Stimulated activated CD8-positive, alpha-beta memory T cell treated with anti-CD3 and anti-CD28 coated beads, Interleukin-12 subunit alpha, Interleukin-12 subunit beta, amount 100 ng/mL, for 1 hour (primary cell): Measurements from ENCODE around the gene PRKAG2.

ENCODE experiments used
- DNase-seq: peaks from one replicate; pipeline ENCODE4 v3.0.0-alpha.2; 2020; ENCODE audit warnings: low read depth

PRKAG2 gene

GRCh38 chr7:151866028-151866427 lies 10.9 kb downstream of the PRKAG2 start:
- DNase-seq: no peak

GRCh38 chr7:151865070-151865670 lies 11.7 kb downstream of the PRKAG2 start:
- DNase-seq: no peak

- DNase-seq: no peak
Observed at GRCh38 chr7:151864561-151864960, 12.4 kb downstream of the PRKAG2 start.

- no peak for DNase-seq
Observed at GRCh38 chr7:151864081-151864480, 12.8 kb downstream of the PRKAG2 start.

- no peak for DNase-seq
Observed at GRCh38 chr7:151863386-151864079, 13.4 kb downstream of the PRKAG2 start.

- no peak for DNase-seq
Observed at GRCh38 chr7:151862606-151863381, 14.1 kb downstream of the PRKAG2 start.

GRCh38 chr7:151861881-151862280 lies 15.0 kb downstream of the PRKAG2 start:
- DNase-seq: no peak

GRCh38 chr7:151860771-151861170 lies 16.1 kb downstream of the PRKAG2 start:
- DNase-seq: no peak

GRCh38 chr7:151859948-151860685 lies 16.8 kb downstream of the PRKAG2 start:
- no peak for DNase-seq

GRCh38 chr7:151859111-151859947 lies 17.6 kb downstream of the PRKAG2 start:
- DNase-seq: no peak

- DNase-seq: no peak
Observed at GRCh38 chr7:151858456-151858855, 18.5 kb downstream of the PRKAG2 start.

- DNase-seq: no peak
Observed at GRCh38 chr7:151857866-151858450, 19.0 kb downstream of the PRKAG2 start.

GRCh38 chr7:151857412-151857811 lies 19.5 kb downstream of the PRKAG2 start:
- DNase-seq: no peak

- DNase-seq: no peak
Observed at GRCh38 chr7:151856516-151856915, 20.4 kb downstream of the PRKAG2 start.

- DNase-seq: no peak
Observed at GRCh38 chr7:151856098-151856497, 20.8 kb downstream of the PRKAG2 start.

GRCh38 chr7:151854720-151855071 lies 22.2 kb downstream of the PRKAG2 start:
- no peak for DNase-seq

GRCh38 chr7:151853896-151854719 lies 22.8 kb downstream of the PRKAG2 start:
- DNase-seq: no peak

GRCh38 chr7:151852486-151853396 lies 24.2 kb downstream of the PRKAG2 start:
- DNase-seq: no peak

- no peak for DNase-seq
Observed at GRCh38 chr7:151851782-151852181, 25.1 kb downstream of the PRKAG2 start.
